Neural progenitor cell (in vitro differentiated cells): ENCODE results near the gene LPCAT2.

ENCODE experiments used
- CTCF ChIP-seq: fragments of 200-600 bp; sonication (generic); IDR thresholded peaks from 2 replicates; pipeline ENCODE4 v1.5.1; 2017; ENCODE audit warnings: antibody characterized with exemption, mild to moderate bottlenecking
- EZH2 ChIP-seq: fragments of 200-600 bp; sonication (generic); IDR thresholded peaks from 2 replicates; pipeline ENCODE4 v1.6.1; 2017; ENCODE audit warnings: antibody characterized with exemption, mild to moderate bottlenecking, moderate library complexity
- EZH2phosphoT487 ChIP-seq: fragments of 200-600 bp; sonication (generic); IDR thresholded peaks from 2 replicates; pipeline ENCODE4 v1.6.1; 2017; ENCODE audit warnings: antibody characterized with exemption

DNA sequence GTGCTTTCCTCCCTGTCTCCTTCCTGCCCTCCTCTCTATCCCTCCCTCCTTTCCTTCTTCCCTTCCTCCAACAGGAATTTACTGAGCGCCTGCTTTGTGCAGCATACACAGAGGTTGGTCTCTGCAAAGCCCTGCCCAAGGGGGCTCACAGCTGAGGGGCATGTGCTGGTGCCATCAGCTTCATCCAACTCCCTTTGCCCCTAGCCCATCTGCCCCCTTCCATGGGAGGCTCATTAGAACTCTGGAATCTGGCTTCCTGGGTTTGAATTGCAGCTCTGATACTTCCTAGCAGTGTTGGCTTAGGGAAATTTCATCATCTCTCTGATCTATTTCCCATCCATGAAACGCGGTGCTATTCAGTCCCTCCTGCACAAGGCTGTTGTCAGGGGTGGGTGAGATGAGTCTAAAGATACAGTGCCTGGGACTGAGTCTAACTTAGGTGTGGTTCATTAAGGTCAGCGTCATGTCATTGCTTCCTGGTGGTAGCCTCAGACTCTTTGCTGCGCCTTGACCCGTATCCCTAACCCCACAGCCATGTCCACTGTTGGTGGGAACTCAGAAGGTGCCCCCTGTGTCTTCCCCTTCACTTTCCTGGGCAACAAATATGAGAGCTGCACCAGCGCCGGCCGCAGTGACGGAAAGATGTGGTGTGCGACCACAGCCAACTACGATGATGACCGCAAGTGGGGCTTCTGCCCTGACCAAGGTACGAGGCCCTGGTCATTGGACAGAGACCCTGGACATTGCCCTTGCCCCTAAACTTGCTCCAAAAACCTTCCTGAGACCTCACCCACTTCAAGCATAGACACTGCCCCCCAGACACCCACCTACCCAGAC, 19.5 kb upstream of the LPCAT2 start:
- TF ChIP-seq EZH2 (no peak), CTCF (no peak), EZH2phosphoT487 (no peak)
